ENCODE results near the gene TBC1D30.

GRCh38 chr12:64884728-64885127, 60.3 kb downstream of the TBC1D30 start:
- TF ChIP-seq CTCF (IDR thresholded peaks at IDR 0.05) (no peak), POLR2A (IDR thresholded peaks at IDR 0.05) (no peak), POLR2AphosphoS5 (IDR thresholded peaks at IDR 0.05) (no peak)

Measured in gastroesophageal sphincter (tissue), 3 donors.